H9 (cell line): ENCODE results near the gene STAB2. TPM values are rescaled to one million over a fixed set of nuclear protein-coding genes. Genes with fewer than 3 reads are reported as not detected.

Source experiments
- DNase-seq: peaks from one replicate; pipeline ENCODE4 v3.0.0-alpha.2; 2017
- H2AFZ ChIP-seq: one replicate; pipeline ENCODE4 v1.6.1; 2013; ENCODE audit warnings: mild to moderate bottlenecking, low read length, control low read depth, moderate library complexity
- H2AK5ac ChIP-seq: 2 replicates; pipeline ENCODE4 v1.6.1; 2013; ENCODE audit warnings: low read length, control low read depth, mixed read lengths; ENCODE audit not compliant: insufficient read length
- H2BK120ac ChIP-seq: one replicate; pipeline ENCODE4 v1.6.1; 2013; ENCODE audit warnings: low read depth, mild to moderate bottlenecking, low read length, control low read depth, inconsistent platforms; ENCODE audit not compliant: poor library complexity, severe bottlenecking
- H2BK12ac ChIP-seq: 2 replicates; pipeline ENCODE4 v1.6.1; 2013; ENCODE audit warnings: low read length, control low read depth, mixed read lengths, low read depth; ENCODE audit not compliant: insufficient read length
- H2BK15ac ChIP-seq: 2 replicates; pipeline ENCODE4 v1.6.1; 2013; ENCODE audit warnings: low read depth, low read length, control low read depth
- H2BK20ac ChIP-seq: one replicate; pipeline ENCODE4 v1.6.1; 2013; ENCODE audit warnings: low read depth, mild to moderate bottlenecking, low read length, control low read depth, inconsistent platforms; ENCODE audit not compliant: poor library complexity, severe bottlenecking
- H2BK5ac ChIP-seq: 2 replicates; pipeline ENCODE4 v1.6.1; 2013; ENCODE audit warnings: low read length, control low read depth, mixed read lengths; ENCODE audit not compliant: insufficient read length
- H3K14ac ChIP-seq: 2 replicates; pipeline ENCODE4 v1.6.1; 2013; ENCODE audit warnings: low read length, control low read depth; ENCODE audit not compliant: insufficient read depth
- H3K18ac ChIP-seq: 2 replicates; pipeline ENCODE4 v1.6.1; 2013; ENCODE audit warnings: low read depth, mild to moderate bottlenecking, mixed read lengths, low read length, control low read depth; ENCODE audit not compliant: insufficient read length
- H3K23ac ChIP-seq: 2 replicates; pipeline ENCODE4 v1.6.1; 2013; ENCODE audit warnings: low read length, control low read depth, mixed read lengths, low read depth; ENCODE audit not compliant: insufficient read length
- H3K23me2 ChIP-seq: 2 replicates; pipeline ENCODE4 v1.6.1; 2013; ENCODE audit warnings: low read depth, mild to moderate bottlenecking, mixed read lengths, low read length, control low read depth; ENCODE audit not compliant: insufficient read length, poor library complexity, severe bottlenecking
- H3K27ac ChIP-seq: 2 replicates; pipeline ENCODE4 v1.5.1; 2013; ENCODE audit warnings: low read length, control low read depth, mixed read lengths, low read depth; ENCODE audit not compliant: insufficient read length
- H3K27me3 ChIP-seq: 2 replicates; pipeline ENCODE4 v1.6.1; 2013; ENCODE audit warnings: low read length, control low read depth, inconsistent platforms; ENCODE audit not compliant: insufficient read depth
- H3K4ac ChIP-seq: 2 replicates; pipeline ENCODE4 v1.6.1; 2013; ENCODE audit warnings: low read depth, mild to moderate bottlenecking, control low read depth, inconsistent platforms, low read length, moderate library complexity
- H3K4me1 ChIP-seq: 2 replicates; pipeline ENCODE4 v1.6.1; 2013; ENCODE audit warnings: low read length, control low read depth, inconsistent platforms; ENCODE audit not compliant: insufficient read depth
- H3K4me2 ChIP-seq: 2 replicates; pipeline ENCODE4 v1.6.1; 2013; ENCODE audit warnings: low read length, control low read depth, mixed read lengths; ENCODE audit not compliant: insufficient read length, insufficient read depth
- H3K56ac ChIP-seq: 2 replicates; pipeline ENCODE4 v1.6.1; 2013; ENCODE audit warnings: low read depth, mild to moderate bottlenecking, mixed read lengths, low read length, control low read depth; ENCODE audit not compliant: insufficient read length
- H3K79me1 ChIP-seq: 2 replicates; pipeline ENCODE4 v1.6.1; 2013; ENCODE audit warnings: low read depth, mild to moderate bottlenecking, moderate library complexity, low read length, control low read depth, inconsistent platforms; ENCODE audit not compliant: insufficient read depth, poor library complexity, severe bottlenecking
- H3K79me2 ChIP-seq: 2 replicates; pipeline ENCODE4 v1.6.1; 2013; ENCODE audit warnings: low read length, control low read depth, inconsistent platforms; ENCODE audit not compliant: insufficient read depth
- H3K9ac ChIP-seq: 2 replicates; pipeline ENCODE4 v1.6.1; 2013; ENCODE audit warnings: low read length, control low read depth, mixed read lengths; ENCODE audit not compliant: insufficient read length; ENCODE audit errors: extremely low read depth
- H3K9me3 ChIP-seq: one replicate; pipeline ENCODE4 v1.6.1; 2013; ENCODE audit warnings: low read depth, low read length, inconsistent platforms; ENCODE audit not compliant: control insufficient read depth
- H3T11ph ChIP-seq: one replicate; pipeline ENCODE4 v1.6.1; 2013; ENCODE audit warnings: mild to moderate bottlenecking, low read length, control low read depth, inconsistent platforms
- H4K20me1 ChIP-seq: one replicate; pipeline ENCODE4 v1.6.1; 2013; ENCODE audit not compliant: control insufficient read depth, insufficient read length, insufficient read depth
- H4K5ac ChIP-seq: 2 replicates; pipeline ENCODE4 v1.6.1; 2013; ENCODE audit warnings: low read depth, mild to moderate bottlenecking, mixed read lengths, low read length, control low read depth; ENCODE audit not compliant: insufficient read length
- H4K8ac ChIP-seq: replicated peaks from 2 replicates; pipeline ENCODE4 v1.6.1; 2013; ENCODE audit warnings: low read length, control low read depth, mixed read lengths, low read depth; ENCODE audit not compliant: insufficient read length
- H4K91ac ChIP-seq: 2 replicates; pipeline ENCODE4 v1.6.1; 2013; ENCODE audit warnings: low read depth, mild to moderate bottlenecking, moderate library complexity, mixed read lengths, low read length, control low read depth; ENCODE audit not compliant: insufficient read length
- H3K27ac Mint-ChIP-seq, 3 experiments: 2 replicates in 2 of 3; 3 replicates in 1 of 3; pipeline ENCODE4 v1.8.0; 2020 to 2021; ENCODE audit warnings: mixed read lengths in 3 of 3, mild to moderate bottlenecking in 1 of 3, moderate library complexity in 1 of 3
- H3K27me3 Mint-ChIP-seq: 2 replicates; pipeline ENCODE4 v1.8.0; 2021; ENCODE audit warnings: low read depth, mild to moderate bottlenecking, moderate library complexity, mixed read lengths
- H3K36me3 Mint-ChIP-seq, 3 experiments: 2 replicates in 2 of 3; 3 replicates in 1 of 3; pipeline ENCODE4 v1.8.0; 2020 to 2021; ENCODE audit warnings: low read depth in 3 of 3, mixed read lengths in 3 of 3; ENCODE audit not compliant: insufficient read depth in 1 of 3
- H3K4me1 Mint-ChIP-seq, 2 experiments: 2 replicates each; pipeline ENCODE4 v1.8.0; 2020; ENCODE audit warnings: mixed read lengths in 2 of 2
- H3K4me3 Mint-ChIP-seq, 2 experiments: 2 replicates in 1 of 2; 3 replicates in 1 of 2; pipeline ENCODE4 v1.8.0; 2020 to 2021; ENCODE audit warnings: mild to moderate bottlenecking in 2 of 2, mixed read lengths in 2 of 2, moderate library complexity in 1 of 2
- H3K9me3 Mint-ChIP-seq, 2 experiments: 2 replicates in 1 of 2; 3 replicates in 1 of 2; pipeline ENCODE4 v1.8.0; 2020; ENCODE audit warnings: mild to moderate bottlenecking in 2 of 2, mixed read lengths in 2 of 2, moderate library complexity in 1 of 2
- CTCF ChIP-seq: fragments of 200-600 bp; sonication (generic); conservative IDR thresholded peaks from 3 replicates; pipeline ENCODE4 v1.8.0; 2021; ENCODE audit warnings: antibody characterized with exemption, mild to moderate bottlenecking
- WGBS: extraction: QIAGEN DNeasy Blood & Tissue Kit; methylation state at CpG from one replicate; pipeline ENCODE4 v1.1.7; 2013; ENCODE audit warnings: missing lambda C conversion rate, low lambda C conversion rate, mixed read lengths; ENCODE audit not compliant: insufficient read length; ENCODE audit errors: extremely low coverage; 5-methylcytosine and 5-hydroxymethylcytosine counted together
- total RNA-seq: library from RNA; stranded (reverse); gene quantifications from 2 replicates; pipeline ENCODE4 v1.2.1, GENCODE V29; 2021

Gene STAB2
- total RNA-seq, 1 experiment from 2014 or later = 0.02 TPM

DNA sequence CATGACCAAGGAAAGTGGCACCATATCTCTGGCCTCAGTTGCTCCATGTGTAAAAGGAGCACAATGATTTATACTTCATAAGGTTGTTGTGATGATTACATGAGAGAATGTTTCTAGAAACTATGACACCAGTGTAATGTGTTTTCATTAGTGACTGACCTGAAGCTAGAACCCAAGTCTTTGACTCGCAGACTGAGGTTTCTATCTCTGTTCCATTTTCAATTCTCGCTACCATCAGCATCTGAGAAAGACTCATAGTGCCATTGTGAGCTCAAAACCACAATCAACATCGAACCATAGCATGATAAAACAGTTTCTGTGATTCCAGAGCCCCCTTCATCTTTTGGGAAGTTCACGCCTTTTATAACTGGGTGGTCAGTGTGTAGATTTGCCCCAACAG lies 53.8 kb downstream of the STAB2 start:
- WGBS = no CpG with 5 or more reads among the region's 4 CpGs
- peaks cover 5% of the 10 kb centered on the region for H3K27me3 Mint-ChIP-seq

More for the DNA sequence above, 53.8 kb downstream of the STAB2 start:
- H3K4me3 Mint-ChIP-seq = no peak overlapping the region
- no peak overlapping the region for H3K27ac Mint-ChIP-seq
- Histone ChIP-seq H3K9ac (no peak overlapping the region), H3K23ac (no peak overlapping the region), H2BK15ac (no peak overlapping the region), H2AK5ac (no peak overlapping the region), H3K4me2 (no peak overlapping the region), H4K91ac (no peak overlapping the region), H3K56ac (no peak overlapping the region), H4K20me1 (no peaks in the 10 kb centered on the region), H3K9me3 (no peaks in the 10 kb centered on the region), H3K14ac (no peak overlapping the region), H2AFZ (no peak overlapping the region), H3K4me1 (no peaks in the 10 kb centered on the region), H3K23me2 (no peaks in the 10 kb centered on the region), H3K79me1 (no peaks in the 10 kb centered on the region), H3K18ac (no peak overlapping the region), H3K79me2 (no peaks in the 10 kb centered on the region), H4K5ac (no peak overlapping the region), H3K27me3 (no peaks in the 10 kb centered on the region), H2BK5ac (no peak overlapping the region), H4K8ac (no peak overlapping the region), H2BK120ac (no peak overlapping the region), H3T11ph (no peak overlapping the region), H2BK20ac (no peak overlapping the region), H3K27ac (no peak overlapping the region), H2BK12ac (no peak overlapping the region), H3K4ac (no peak overlapping the region)
- H3K4me1 Mint-ChIP-seq = no peaks in the 10 kb centered on the region
- TF ChIP-seq CTCF = no peak
- peaks cover 7 to 10% of the 10 kb centered on the region in 2 experiments for H3K9me3 Mint-ChIP-seq
- peaks cover 0 to 3% (median 0%) of the 10 kb centered on the region in 3 experiments; a peak in 3 of 7 replicates for H3K36me3 Mint-ChIP-seq
- no peak for DNase-seq
